GM12878 (cell line): ENCODE data around the gene GLYAT. TPM values are rescaled to one million over a fixed set of nuclear protein-coding genes. Genes with fewer than 3 reads are reported as not detected.

Experiments used
- ATAC-seq: fragments of 200-7000 bp; cut with Tn5 transposase; 3 replicates; pipeline ENCODE4 v1.9.1; 2020; ENCODE audit warnings: mild to moderate bottlenecking, moderate library complexity
- BruUV-seq: library from RNA; stranded (reverse); fragments of 400-500 nt; replicated peaks from 2 replicates; lab custom pipeline; 2021; lab: Mats Ljungman, UMichigan
- CTCF ChIA-PET: fragments of 300-600 bp; sonication (Branson Sonifier 250); formaldehyde crosslinking; extraction: SDS; loops from one replicate; lab custom pipeline; 2021; ENCODE audit warnings: inconsistent platforms; lab: Yijun Ruan, JAX
- POLR2A ChIA-PET: fragments of 350-600 bp; formaldehyde crosslinking; extraction: SDS; loops from one replicate; lab custom pipeline; 2021; ENCODE audit warnings: inconsistent platforms; lab: Charles Lee
- RAD21 ChIA-PET: fragments of 300-600 bp; sonication (Branson Sonifier 250); formaldehyde crosslinking; loops from one replicate; lab custom pipeline; 2023; ENCODE audit warnings: antibody characterized with exemption; ENCODE audit not compliant: unreplicated experiment; lab: Charles Lee
- SMC1A ChIA-PET: fragments of 300-600 bp; sonication (Branson Sonifier 250); formaldehyde crosslinking; loops from one replicate; lab custom pipeline; 2023; ENCODE audit not compliant: unreplicated experiment, uncharacterized antibody; lab: Charles Lee
- DNase-seq: peaks from one replicate; pipeline ENCODE4 v3.0.0-alpha.2; 2011; ENCODE audit warnings: low read depth, low spot score
- FAIRE-seq: peaks from 3 replicates; lab custom pipeline; 2011; peaks lifted over from hg19 to GRCh38; lab: Jason Lieb, UNC
- H2AFZ ChIP-seq: 2 replicates; pipeline ENCODE4 v1.6.0; 2011; ENCODE audit warnings: low read depth, low read length, control low read depth; ENCODE audit not compliant: control insufficient read depth
- H3K27ac ChIP-seq: 2 replicates; pipeline ENCODE4 v1.5.1; 2011; ENCODE audit warnings: control low read depth; ENCODE audit not compliant: control insufficient read depth, insufficient read depth
- H3K27me3 ChIP-seq, 2 experiments: replicated peaks in 1 of 2; 2 replicates each; pipeline versions ENCODE4 v1.6.0 to v1.6.1; 2011; ENCODE audit warnings: low read length in 1 of 2; ENCODE audit not compliant: control insufficient read depth in 2 of 2, insufficient read depth in 2 of 2
- H3K36me3 ChIP-seq, 2 experiments: 2 replicates each; pipeline ENCODE4 v1.5.1; 2011; ENCODE audit warnings: low read length in 1 of 2; ENCODE audit not compliant: control insufficient read depth in 2 of 2, insufficient read depth in 2 of 2
- H3K4me1 ChIP-seq: 2 replicates; pipeline ENCODE4 v1.6.1; 2011; ENCODE audit warnings: mild to moderate bottlenecking, low read length, moderate library complexity, mixed read lengths; ENCODE audit not compliant: control insufficient read depth, insufficient read depth
- H3K4me2 ChIP-seq: 2 replicates; pipeline ENCODE4 v1.6.0; 2011; ENCODE audit warnings: control low read depth; ENCODE audit not compliant: control insufficient read depth, insufficient read depth
- H3K4me3 ChIP-seq: fragments of 200-600 bp; sonication (generic); 2 replicates; pipeline ENCODE4 v1.5.1; 2016
- H3K79me2 ChIP-seq: 2 replicates; pipeline ENCODE4 v1.6.0; 2011; ENCODE audit warnings: low read length; ENCODE audit not compliant: control insufficient read depth, insufficient read depth
- H3K9ac ChIP-seq: 2 replicates; pipeline ENCODE4 v1.8.0; 2011; ENCODE audit warnings: low read length, control low read depth, mixed read lengths; ENCODE audit not compliant: control insufficient read depth, insufficient read depth
- H3K9me3 ChIP-seq: replicated peaks from 3 replicates; pipeline ENCODE4 v1.5.1; 2011; ENCODE audit warnings: mild to moderate bottlenecking, low read length; ENCODE audit not compliant: control insufficient read depth, insufficient read depth
- H4K20me1 ChIP-seq: 2 replicates; pipeline ENCODE4 v1.6.0; 2011; ENCODE audit not compliant: control insufficient read depth, insufficient read depth
- BCL11A ChIP-seq: IDR thresholded peaks from 2 replicates; pipeline ENCODE4 v1.6.1; 2011; ENCODE audit warnings: low read depth, low read length
- CBFB ChIP-seq: IDR thresholded peaks from 2 replicates; pipeline ENCODE4 v1.6.1; 2016; ENCODE audit warnings: antibody characterized with exemption, low read depth
- ESRRA ChIP-seq: IDR thresholded peaks from 2 replicates; pipeline ENCODE4 v1.6.1; 2012; ENCODE audit warnings: mild to moderate bottlenecking, low read length, improper control_type of control experiment
- EZH2 ChIP-seq: IDR thresholded peaks from 2 replicates; pipeline ENCODE4 v1.6.1; 2012; ENCODE audit warnings: low read depth, mild to moderate bottlenecking, control low read depth, inconsistent platforms, low read length, borderline replicate concordance; ENCODE audit not compliant: control insufficient read depth
- GATAD2B ChIP-seq: fragments of 450-650 bp; conservative IDR thresholded peaks from 2 replicates; pipeline ENCODE4 v1.6.1; 2017; ENCODE audit warnings: low read depth, mild to moderate bottlenecking, moderate library complexity
- IKZF1 ChIP-seq: fragments of 450-650 bp; conservative IDR thresholded peaks from 2 replicates; pipeline ENCODE4 v1.6.1; 2017; ENCODE audit warnings: antibody characterized with exemption, mild to moderate bottlenecking
- MTA2 ChIP-seq: fragments of 450-650 bp; IDR thresholded peaks from 2 replicates; pipeline ENCODE4 v1.6.1; 2016; ENCODE audit warnings: low read depth, mild to moderate bottlenecking, moderate library complexity
- NFXL1 ChIP-seq: fragments of 450-650 bp; IDR thresholded peaks from 2 replicates; pipeline ENCODE4 v1.6.1; 2017; ENCODE audit warnings: antibody characterized with exemption, mild to moderate bottlenecking, borderline replicate concordance
- NFYB ChIP-seq: IDR thresholded peaks from 2 replicates; pipeline ENCODE4 v1.6.1; 2011; ENCODE audit warnings: low read depth, mild to moderate bottlenecking, low read length, improper control_type of control experiment, moderate library complexity; ENCODE audit not compliant: insufficient read depth
- NKRF ChIP-seq: fragments of 450-650 bp; conservative IDR thresholded peaks from 2 replicates; pipeline ENCODE4 v1.6.1; 2017; ENCODE audit warnings: mild to moderate bottlenecking, moderate library complexity
- RAD51 ChIP-seq: fragments of 450-650 bp; IDR thresholded peaks from 2 replicates; pipeline ENCODE4 v1.6.1; 2016; ENCODE audit warnings: moderate library complexity, mild to moderate bottlenecking, inconsistent platforms
- RB1 ChIP-seq: fragments of 450-650 bp; formaldehyde crosslinking; IDR thresholded peaks from 2 replicates; pipeline ENCODE4 v1.6.1; 2017; ENCODE audit warnings: mild to moderate bottlenecking, borderline replicate concordance
- WGBS: methylation state at CpG from one replicate; pipeline ENCODE4 v1.1.6; 2016; ENCODE audit warnings: low lambda C conversion rate; ENCODE audit not compliant: insufficient replicate concordance, insufficient coverage; ENCODE audit errors: missing lambda C conversion rate; 5-methylcytosine and 5-hydroxymethylcytosine counted together
- in situ Hi-C: fragments of 300-500 bp; cut with MboI; formaldehyde crosslinking; loops from 9 replicates; pipeline ENCODE4 v1.14.3; 2018; ENCODE audit warnings: mixed read lengths
- intact Hi-C: fragments of 100-400 bp; cut with micrococcal nuclease; formaldehyde crosslinking; loops from one replicate; pipeline ENCODE4 v1.14.2; 2022; ENCODE audit not compliant: unreplicated experiment
- polyA plus RNA-seq, 11 experiments: library from polyadenylated mRNA; depleted of rRNA in 4 of 11; unstranded in 6 of 11; stranded (reverse) in 5 of 11; fragments of >200 nt; fragmentation: Nextera tagmentation in 4 of 11; fragmentation: Illumina TruSeq in 1 of 11; extraction: Ambion mirVana in 4 of 11; extraction: Trizol in 1 of 11; gene quantifications; 1 replicate in 1 of 11; 2 replicates in 10 of 11; pipeline versions ENCODE4 v1.2.1 to v1.2.3, GENCODE V29; 2011 to 2016; ENCODE audit warnings: inconsistent platforms in 2 of 11, missing spikeins in 2 of 11, low read depth in 1 of 11
- total RNA-seq, 4 experiments: library from RNA; depleted of rRNA in 3 of 4; stranded (reverse); fragments of >200 nt in 3 of 4; fragmentation: Illumina TruSeq in 1 of 4; extraction: Trizol in 1 of 4; gene quantifications; 2 replicates each; pipeline versions ENCODE4 v1.2.1 to v1.2.3, GENCODE V29; 2013 to 2021

GLYAT gene
- total and polyA plus RNA-seq, 10 of the 15 experiments (the other 5 are each of a cell fraction or from before 2014, with no cell fraction given): 0.18 TPM; not detected in 9

- ChIA-PET CTCF (no interaction called here), SMC1A (interaction anchor here (0.7 kb wide), 1 partner anchor 1027 kb away, joined by 3 read pairs; no protein-coding TSS in a partner anchor), POLR2A (no interaction called here), RAD21 (no interaction called here)
- no TSS peak for BruUV-seq
- Histone ChIP-seq H3K27me3 (no peaks in the 10 kb centered on the region), H3K9ac (no peak overlapping the region), H3K36me3 (no peaks in the 10 kb centered on the region), H4K20me1 (no peaks in the 10 kb centered on the region), H2AFZ (no peak overlapping the region), H3K9me3 (peaks cover 2% of the 10 kb centered on the region; the same call in 2 of the 3 replicates), H3K79me2 (no peaks in the 10 kb centered on the region), H3K4me3 (no peak overlapping the region), H3K4me1 (no peaks in the 10 kb centered on the region), H3K4me2 (no peak overlapping the region), H3K27ac (no peak overlapping the region)
- in situ Hi-C loops: no loop called here
- DNase-seq (no peak), FAIRE-seq (no peak), ATAC-seq (no peak)
- intact Hi-C loops: no loop called here
- 9% methylated on average over 4 of the region's 4 CpGs for WGBS
- no peak for TF ChIP-seq ESRRA
- no peak for TF ChIP-seq MTA2
- no peak for TF ChIP-seq RAD51
- no peak for TF ChIP-seq BCL11A
- no peak for TF ChIP-seq NFYB
- no peak for TF ChIP-seq RB1
- no peak for TF ChIP-seq GATAD2B
- TF ChIP-seq NKRF: no peak
- TF ChIP-seq IKZF1: no peak
- no peak for TF ChIP-seq NFXL1
- TF ChIP-seq CBFB: no peak
- no peak for TF ChIP-seq EZH2
Measured at GRCh38 chr11:58740447-58740846, 8.7 kb upstream of the GLYAT start.
